ENCODE data around the gene PIAS1.
"Not testable (repeated sequence)": the region's sequence is repeated elsewhere in the genome, so short reads cannot be mapped to it uniquely, and the experiment has no call there.

The PIAS1 gene

GRCh38 chr15:68224108-68224507 is 170.0 kb downstream of the PIAS1 start:
- Histone ChIP-seq H3K4me3 (ENCODE audit: low read length) (no peak overlapping the region), H3K27ac (ENCODE audit: low read length) (no peak overlapping the region)
- WGBS (ENCODE audit: insufficient coverage, insufficient read length) = no CpG with 5 or more reads among the region's 3 CpGs

GRCh38 chr15:68224546-68225250 is 170.6 kb downstream of the PIAS1 start:
- no peaks in the 10 kb centered on the region for H3K27me3 ChIP-seq (ENCODE audit: control insufficient read depth, insufficient read depth, low read length)
- 0 out of 2 replicates have a peak, but pooled peaks cover 1% of the 10 kb centered on the region for H3K4me1 ChIP-seq (ENCODE audit: control insufficient read depth, insufficient read depth, low read length)
- H3K9me3 ChIP-seq (ENCODE audit: control insufficient read depth, insufficient read depth, low read length) = no peaks in the 10 kb centered on the region; the same call in 1 of the 2 replicates
- no peak overlapping the region for H3K27ac ChIP-seq (ENCODE audit: low read length)
- DNase-seq (ENCODE audit: low read depth, low spot score) = no peak
- H3K4me3 ChIP-seq (ENCODE audit: low read length) = no peak overlapping the region
- no CpG with 5 or more reads among the region's 3 CpGs for WGBS (ENCODE audit: insufficient coverage, insufficient read length)
- no peaks in the 10 kb centered on the region for H3K36me3 ChIP-seq (ENCODE audit: control insufficient read depth, insufficient read depth, low read length)

More at GRCh38 chr15:68224108-68224507, 170.0 kb downstream of the PIAS1 start:
- Histone ChIP-seq H3K9me3 (ENCODE audit: control insufficient read depth, insufficient read depth, low read length) (no peaks in the 10 kb centered on the region; the same call in 1 of the 2 replicates), H3K4me1 (ENCODE audit: control insufficient read depth, insufficient read depth, low read length) (0 out of 2 replicates have a peak, but pooled peaks cover 1% of the 10 kb centered on the region), H3K27me3 (ENCODE audit: control insufficient read depth, insufficient read depth, low read length) (no peaks in the 10 kb centered on the region), H3K36me3 (ENCODE audit: control insufficient read depth, insufficient read depth, low read length) (peaks cover 3% of the 10 kb centered on the region; the same call in 1 of the 2 replicates)
- DNase-seq (ENCODE audit: low read depth, low spot score) = no peak

GRCh38 chr15:68225442-68225841 is 171.3 kb downstream of the PIAS1 start:
- H3K27ac ChIP-seq (ENCODE audit: low read length); H3K4me3 ChIP-seq (ENCODE audit: low read length); H3K36me3 ChIP-seq (ENCODE audit: control insufficient read depth, insufficient read depth, low read length); H3K9me3 ChIP-seq (ENCODE audit: control insufficient read depth, insufficient read depth, low read length); H3K27me3 ChIP-seq (ENCODE audit: control insufficient read depth, insufficient read depth, low read length); DNase-seq (ENCODE audit: low read depth, low spot score); H3K4me1 ChIP-seq (ENCODE audit: control insufficient read depth, insufficient read depth, low read length): not testable (repeated sequence)
- no CpG with 5 or more reads among the region's 4 CpGs for WGBS (ENCODE audit: insufficient coverage, insufficient read length)

- Histone ChIP-seq H3K9me3 (ENCODE audit: control insufficient read depth, insufficient read depth, low read length) (no peaks in the 10 kb centered on the region; the same call in 1 of the 2 replicates), H3K4me1 (ENCODE audit: control insufficient read depth, insufficient read depth, low read length) (0 out of 2 replicates have a peak, but pooled peaks cover 1% of the 10 kb centered on the region), H3K27ac (ENCODE audit: low read length) (no peak overlapping the region), H3K36me3 (ENCODE audit: control insufficient read depth, insufficient read depth, low read length) (no peaks in the 10 kb centered on the region), H3K27me3 (ENCODE audit: control insufficient read depth, insufficient read depth, low read length) (no peaks in the 10 kb centered on the region), H3K4me3 (ENCODE audit: low read length) (no peak overlapping the region)
- no CpG with 5 or more reads among the region's 9 CpGs for WGBS (ENCODE audit: insufficient coverage, insufficient read length)
- no peak for DNase-seq (ENCODE audit: low read depth, low spot score)
Measured at GRCh38 chr15:68227643-68228142, 173.6 kb downstream of the PIAS1 start.

GRCh38 chr15:68228143-68228970 is 174.2 kb downstream of the PIAS1 start:
- Histone ChIP-seq H3K27ac (ENCODE audit: low read length) (no peak overlapping the region), H3K36me3 (ENCODE audit: control insufficient read depth, insufficient read depth, low read length) (no peaks in the 10 kb centered on the region), H3K27me3 (ENCODE audit: control insufficient read depth, insufficient read depth, low read length) (no peaks in the 10 kb centered on the region), H3K9me3 (ENCODE audit: control insufficient read depth, insufficient read depth, low read length) (no peaks in the 10 kb centered on the region), H3K4me3 (ENCODE audit: low read length) (peak overlapping the region; percentile 89; the same call in 1 of the 2 replicates), H3K4me1 (ENCODE audit: control insufficient read depth, insufficient read depth, low read length) (0 out of 2 replicates have a peak, but pooled peaks cover 1% of the 10 kb centered on the region)
- no peak for DNase-seq (ENCODE audit: low read depth, low spot score)
- WGBS (ENCODE audit: insufficient coverage, insufficient read length) = no CpG with 5 or more reads among the region's 25 CpGs

GRCh38 chr15:68228971-68229385 is 174.9 kb downstream of the PIAS1 start:
- no peaks in the 10 kb centered on the region for H3K9me3 ChIP-seq (ENCODE audit: control insufficient read depth, insufficient read depth, low read length)
- H3K4me3 ChIP-seq (ENCODE audit: low read length) = peak overlapping the region; percentile 89; the same call in 1 of the 2 replicates
- H3K27ac ChIP-seq (ENCODE audit: low read length) = no peak overlapping the region
- no peaks in the 10 kb centered on the region for H3K36me3 ChIP-seq (ENCODE audit: control insufficient read depth, insufficient read depth, low read length)
- no CpG with 5 or more reads among the region's 39 CpGs for WGBS (ENCODE audit: insufficient coverage, insufficient read length)
- no peak for DNase-seq (ENCODE audit: low read depth, low spot score)
- no peaks in the 10 kb centered on the region for H3K27me3 ChIP-seq (ENCODE audit: control insufficient read depth, insufficient read depth, low read length)
- 0 out of 2 replicates have a peak, but pooled peaks cover 1% of the 10 kb centered on the region for H3K4me1 ChIP-seq (ENCODE audit: control insufficient read depth, insufficient read depth, low read length)

GRCh38 chr15:68229386-68230156 is 175.5 kb downstream of the PIAS1 start, which contains the start of gene CLN6:
Gene CLN6, minus strand, starts transcription at chr15:68229728. Its CDS starts 144 bp downstream, at chr15:68229584.
- no peaks in the 10 kb centered on the region for H3K36me3 ChIP-seq (ENCODE audit: control insufficient read depth, insufficient read depth, low read length)
- H3K4me3 ChIP-seq (ENCODE audit: low read length) = peak within 1 kb of the TSS; percentile 89; the same call in 1 of the 2 replicates
- WGBS (ENCODE audit: insufficient coverage, insufficient read length) = no CpG with 5 or more reads among the region's 82 CpGs
- H3K4me1 ChIP-seq (ENCODE audit: control insufficient read depth, insufficient read depth, low read length) = 0 out of 2 replicates have a peak, but pooled peaks cover 1% of the 10 kb centered on the region
- no peak within 1 kb of the TSS for H3K27ac ChIP-seq (ENCODE audit: low read length)
- no peak for DNase-seq (ENCODE audit: low read depth, low spot score)
- no peaks in the 10 kb centered on the region for H3K9me3 ChIP-seq (ENCODE audit: control insufficient read depth, insufficient read depth, low read length)
- H3K27me3 ChIP-seq (ENCODE audit: control insufficient read depth, insufficient read depth, low read length) = no peaks in the 10 kb centered on the region

GRCh38 chr15:68230157-68231100 is 176.3 kb downstream of the PIAS1 start:
- no peak overlapping the region for H3K27ac ChIP-seq (ENCODE audit: low read length)
- DNase-seq (ENCODE audit: low read depth, low spot score) = no peak

More at GRCh38 chr15:68230157-68231100, 176.3 kb downstream of the PIAS1 start:
- no CpG with 5 or more reads among the region's 20 CpGs for WGBS (ENCODE audit: insufficient coverage, insufficient read length)
- Histone ChIP-seq H3K9me3 (ENCODE audit: control insufficient read depth, insufficient read depth, low read length) (no peaks in the 10 kb centered on the region), H3K4me3 (ENCODE audit: low read length) (peak overlapping the region; percentile 89; the same call in 1 of the 2 replicates), H3K4me1 (ENCODE audit: control insufficient read depth, insufficient read depth, low read length) (0 out of 2 replicates have a peak, but pooled peaks cover 2% of the 10 kb centered on the region), H3K27me3 (ENCODE audit: control insufficient read depth, insufficient read depth, low read length) (no peaks in the 10 kb centered on the region), H3K36me3 (ENCODE audit: control insufficient read depth, insufficient read depth, low read length) (no peaks in the 10 kb centered on the region)
